ENCODE measurements around the gene PRDX3. TPM values are rescaled to one million over a fixed set of nuclear protein-coding genes. Genes with fewer than 3 reads are reported as not detected.

The PRDX3 gene
- total RNA-seq, 2 experiments from 2014 or later: 7.1 to 7.5 TPM

DNA sequence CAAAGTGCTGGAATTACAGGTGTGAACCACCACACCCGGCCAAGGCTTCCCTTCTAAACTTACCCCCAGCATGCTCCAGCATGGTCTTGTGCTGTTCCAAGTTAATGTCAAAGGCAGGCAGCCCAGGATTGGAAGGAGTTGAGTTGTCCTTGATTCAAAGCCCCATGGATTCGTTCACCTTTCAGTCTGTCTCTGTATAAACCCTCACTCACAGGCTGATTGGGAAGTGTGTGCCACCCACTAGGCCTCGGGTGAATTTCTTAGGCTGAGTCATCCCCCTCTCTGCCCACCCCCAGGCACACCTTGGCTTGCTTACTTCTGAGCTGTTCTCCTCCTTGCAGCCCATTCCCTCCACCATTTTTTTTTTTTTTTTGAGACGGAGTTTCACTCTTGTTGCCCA is 13.3 kb upstream of the PRDX3 start:
- H3K27me3 ChIP-seq (ENCODE audit: control insufficient read depth in 1 of 2, insufficient read depth in 2 of 2, low read length in 2 of 2): no peaks in the 10 kb centered on the region
- no peak for ATAC-seq (ENCODE audit: poor library complexity)
- Mint-ChIP-seq H3K27ac (no peak overlapping the region), H3K4me1 (ENCODE audit: low read depth) (peaks cover 11% of the 10 kb centered on the region), H3K9me3 (no peaks in the 10 kb centered on the region), H3K36me3 (ENCODE audit: low read depth) (no peaks in the 10 kb centered on the region), H3K27me3 (no peaks in the 10 kb centered on the region), H3K4me3 (no peak overlapping the region)
- H3K9me3 ChIP-seq (ENCODE audit: control insufficient read depth in 1 of 2, insufficient read depth in 1 of 2, low read length in 2 of 2): no peaks in the 10 kb centered on the region
- H3K36me3 ChIP-seq (ENCODE audit: insufficient read depth, low read length): no peaks in the 10 kb centered on the region
- intact Hi-C loops (cut with DNase I, micrococcal nuclease): no loop called here
- H3K27ac ChIP-seq (ENCODE audit: low read depth in 1 of 2, low read length in 2 of 2): no peak overlapping the region
- POLR2A ChIA-PET: no interaction called here
- TF ChIP-seq, protein P1, sequence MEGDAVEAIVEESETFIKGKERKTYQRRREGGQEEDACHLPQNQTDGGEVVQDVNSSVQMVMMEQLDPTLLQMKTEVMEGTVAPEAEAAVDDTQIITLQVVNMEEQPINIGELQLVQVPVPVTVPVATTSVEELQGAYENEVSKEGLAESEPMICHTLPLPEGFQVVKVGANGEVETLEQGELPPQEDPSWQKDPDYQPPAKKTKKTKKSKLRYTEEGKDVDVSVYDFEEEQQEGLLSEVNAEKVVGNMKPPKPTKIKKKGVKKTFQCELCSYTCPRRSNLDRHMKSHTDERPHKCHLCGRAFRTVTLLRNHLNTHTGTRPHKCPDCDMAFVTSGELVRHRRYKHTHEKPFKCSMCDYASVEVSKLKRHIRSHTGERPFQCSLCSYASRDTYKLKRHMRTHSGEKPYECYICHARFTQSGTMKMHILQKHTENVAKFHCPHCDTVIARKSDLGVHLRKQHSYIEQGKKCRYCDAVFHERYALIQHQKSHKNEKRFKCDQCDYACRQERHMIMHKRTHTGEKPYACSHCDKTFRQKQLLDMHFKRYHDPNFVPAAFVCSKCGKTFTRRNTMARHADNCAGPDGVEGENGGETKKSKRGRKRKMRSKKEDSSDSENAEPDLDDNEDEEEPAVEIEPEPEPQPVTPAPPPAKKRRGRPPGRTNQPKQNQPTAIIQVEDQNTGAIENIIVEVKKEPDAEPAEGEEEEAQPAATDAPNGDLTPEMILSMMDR (IDR thresholded peaks at IDR 0.05): no peak
- peaks cover 8% of the 10 kb centered on the region for H3K4me1 ChIP-seq (ENCODE audit: insufficient read depth, low read length)
- DNase-seq: no peak
- no peak overlapping the region for H3K4me3 ChIP-seq (ENCODE audit: low read length)
- CTCF ChIA-PET: no interaction called here

DNA sequence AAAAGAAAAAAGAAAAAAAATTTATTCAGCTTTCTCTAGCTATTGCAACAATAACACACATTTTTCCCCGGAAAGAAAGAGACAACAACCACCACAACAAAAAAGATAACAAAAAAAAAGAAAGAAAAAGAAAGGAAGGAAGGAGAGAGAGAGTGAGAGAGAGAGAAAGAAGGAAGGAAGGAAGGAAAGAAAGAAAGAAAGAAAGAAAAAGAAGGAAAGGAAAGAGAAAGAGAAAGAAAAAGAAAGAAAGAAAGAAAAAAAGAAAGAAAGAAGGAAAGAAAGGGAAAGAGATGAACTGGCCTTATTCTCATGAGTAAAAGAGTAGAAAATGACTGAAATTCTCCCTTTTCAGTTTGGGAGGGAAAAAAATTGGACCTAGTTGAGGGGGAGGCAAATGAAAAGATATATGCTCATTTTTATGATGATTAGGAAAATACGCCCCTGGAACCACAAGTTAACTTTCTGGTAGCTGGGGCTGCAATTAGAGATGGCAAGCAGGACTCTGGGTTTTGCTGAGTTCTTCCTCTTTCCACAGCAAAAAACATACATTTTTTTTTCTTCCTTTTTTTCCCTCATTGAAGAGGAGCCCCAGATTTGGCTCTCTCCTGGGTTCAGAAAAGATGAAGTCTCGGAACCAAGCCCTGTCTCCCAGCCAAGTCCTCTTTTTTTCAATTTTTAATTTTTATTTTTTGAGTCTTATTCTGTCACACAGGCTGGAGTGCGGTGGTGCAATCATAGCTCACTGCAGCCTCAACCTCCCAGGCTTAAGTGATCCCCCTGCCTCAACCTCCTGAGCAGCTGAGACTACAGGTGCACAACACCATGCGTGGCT is 12.6 kb upstream of the PRDX3 start:
- Mint-ChIP-seq H3K27ac (no peak overlapping the region), H3K4me3 (no peak overlapping the region), H3K9me3 (no peaks in the 10 kb centered on the region), H3K4me1 (ENCODE audit: low read depth) (peaks cover 11% of the 10 kb centered on the region), H3K36me3 (ENCODE audit: low read depth) (no peaks in the 10 kb centered on the region), H3K27me3 (no peaks in the 10 kb centered on the region)
- no peaks in the 10 kb centered on the region for H3K36me3 ChIP-seq (ENCODE audit: insufficient read depth, low read length)
- H3K9me3 ChIP-seq (ENCODE audit: control insufficient read depth in 1 of 2, insufficient read depth in 1 of 2, low read length in 2 of 2): no peaks in the 10 kb centered on the region
- intact Hi-C loops (cut with DNase I, micrococcal nuclease): no loop called here
- no peak for DNase-seq
- ChIA-PET POLR2A (interaction anchor here (1.5 to 2.0 kb wide), 2 partner anchors 8 to 16 kb away, joined by 3 to 11 read pairs; partner anchors contain the start of gene GRK5), CTCF (no interaction called here)
- peaks cover 8% of the 10 kb centered on the region for H3K4me1 ChIP-seq (ENCODE audit: insufficient read depth, low read length)
- no peak overlapping the region for H3K27ac ChIP-seq (ENCODE audit: low read depth in 1 of 2, low read length in 2 of 2)
- no peaks in the 10 kb centered on the region for H3K27me3 ChIP-seq (ENCODE audit: control insufficient read depth in 1 of 2, insufficient read depth in 2 of 2, low read length in 2 of 2)
- TF ChIP-seq, protein P1 (IDR thresholded peaks at IDR 0.05): no peak
- no peak for ATAC-seq (ENCODE audit: poor library complexity)
- H3K4me3 ChIP-seq (ENCODE audit: low read length): no peak overlapping the region

DNA sequence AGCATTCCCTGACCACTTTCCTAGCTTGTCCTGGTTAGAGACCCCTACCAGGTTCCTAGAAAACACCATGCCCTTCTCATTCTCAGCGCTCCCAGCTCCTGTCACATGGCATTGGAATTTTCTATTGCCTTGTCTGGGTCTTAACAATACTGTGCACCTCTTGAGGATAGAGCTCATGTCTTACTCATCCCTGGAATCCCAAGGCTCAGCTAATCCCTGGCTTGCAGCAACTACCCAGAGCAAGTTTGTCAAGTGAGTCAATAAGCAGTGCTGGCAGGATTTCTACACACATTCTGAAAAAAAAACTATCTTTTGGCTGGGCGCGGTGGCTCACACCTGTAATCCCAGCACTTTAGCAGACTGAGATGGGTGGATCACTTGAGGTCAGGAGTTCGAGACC is 11.7 kb upstream of the PRDX3 start:
- POLR2A ChIA-PET: interaction anchor here (1.0 to 2.0 kb wide), 4 partner anchors 9 to 25 kb away, joined by 3 to 11 read pairs (median 3); partner anchors contain the start of genes GRK5 and SFXN4
- Histone ChIP-seq H3K9me3 (ENCODE audit: control insufficient read depth in 1 of 2, insufficient read depth in 1 of 2, low read length in 2 of 2) (no peaks in the 10 kb centered on the region), H3K36me3 (ENCODE audit: insufficient read depth, low read length) (no peaks in the 10 kb centered on the region), H3K27me3 (ENCODE audit: control insufficient read depth in 1 of 2, insufficient read depth in 2 of 2, low read length in 2 of 2) (no peaks in the 10 kb centered on the region), H3K4me1 (ENCODE audit: insufficient read depth, low read length) (peaks cover 8% of the 10 kb centered on the region), H3K27ac (ENCODE audit: low read depth in 1 of 2, low read length in 2 of 2) (no peak overlapping the region), H3K4me3 (ENCODE audit: low read length) (no peak overlapping the region)
- CTCF ChIA-PET: interaction anchor here (1.3 to 1.8 kb wide), 3 partner anchors 8 to 255 kb away, joined by 5 to 8 read pairs (median 7); no protein-coding TSS in a partner anchor
- no peaks in the 10 kb centered on the region for H3K36me3 Mint-ChIP-seq (ENCODE audit: low read depth)
- H3K9me3 Mint-ChIP-seq: no peaks in the 10 kb centered on the region
- peaks cover 11% of the 10 kb centered on the region for H3K4me1 Mint-ChIP-seq (ENCODE audit: low read depth)
- H3K27me3 Mint-ChIP-seq: no peaks in the 10 kb centered on the region
- DNase-seq (no peak), ATAC-seq (ENCODE audit: poor library complexity) (no peak)
- no peak overlapping the region for H3K4me3 Mint-ChIP-seq
- TF ChIP-seq, protein P1 (IDR thresholded peaks at IDR 0.05): no peak
- intact Hi-C loops (cut with DNase I, micrococcal nuclease): no loop called here
- no peak overlapping the region for H3K27ac Mint-ChIP-seq

All from CD4-positive, alpha-beta T cell (primary cell).